Measurements from ENCODE around the gene IDH2.
A peak's percentile ranks its signal among the peaks of the same experiment; 100 is the strongest.
"Not testable (repeated sequence)": the region's sequence is repeated elsewhere in the genome, so short reads cannot be mapped to it uniquely, and the experiment has no call there.

The IDH2 gene

GRCh38 chr15:90114451-90114901 is 12.2 kb upstream of the IDH2 start:
- TF ChIP-seq ZNF624 (tag by site-specific recombination; IDR thresholded peaks at IDR 0.05), result no peak
- peak; percentile 35; the same call in 1 of the 2 replicates for TF ChIP-seq ZNF280D (tag by site-specific recombination; IDR thresholded peaks at IDR 0.05)
- TF ChIP-seq SETDB1 (IDR thresholded peaks at IDR 0.05; ENCODE audit: insufficient read length, low read length), result peak; percentile 91
- TF ChIP-seq ZNF140 (tag by site-specific recombination; IDR thresholded peaks at IDR 0.05), result 0 out of 2 replicates have a peak, but pooled peaks have one; percentile 39
- TF ChIP-seq SP7 (tag by site-specific recombination; IDR thresholded peaks at IDR 0.05), result 0 out of 2 replicates have a peak, but pooled peaks have one; percentile 29
- TF ChIP-seq ZNF555 (tag by site-specific recombination; conservative IDR thresholded peaks at IDR 0.05), result no peak
- TF ChIP-seq ZNF248 (tag by site-specific recombination; IDR thresholded peaks at IDR 0.05), result no peak
- no peak for TF ChIP-seq BCL11A (tag by site-specific recombination; IDR thresholded peaks at IDR 0.05; ENCODE audit: low read depth)
- TF ChIP-seq GLI4 (tag by site-specific recombination; IDR thresholded peaks at IDR 0.05), result no peak
- TF ChIP-seq ZNF571 (tag by site-specific recombination; IDR thresholded peaks at IDR 0.05), result no peak
- Histone ChIP-seq H3K36me3 (ENCODE audit: control insufficient read depth in 2 of 2, insufficient read depth in 1 of 2, low read length in 2 of 2) (no peaks in the 10 kb centered on the region), H3K27ac (ENCODE audit: extremely low read depth, low read depth, low read length) (no peak overlapping the region), H3K4me3 (ENCODE audit: low read depth, low read length) (no peak overlapping the region), H3K9me3 (ENCODE audit: control insufficient read depth, insufficient read depth, low read depth, low read length) (no peaks in the 10 kb centered on the region), H3K4me1 (ENCODE audit: control insufficient read depth, insufficient read depth, low read length) (no peaks in the 10 kb centered on the region)
- ChIA-PET POLR2A (no interaction called here), CTCF (interaction anchor here (0.7 to 0.9 kb wide), 3 partner anchors 11 to 163 kb away, joined by 3 read pairs; no protein-coding TSS in a partner anchor)

DNA sequence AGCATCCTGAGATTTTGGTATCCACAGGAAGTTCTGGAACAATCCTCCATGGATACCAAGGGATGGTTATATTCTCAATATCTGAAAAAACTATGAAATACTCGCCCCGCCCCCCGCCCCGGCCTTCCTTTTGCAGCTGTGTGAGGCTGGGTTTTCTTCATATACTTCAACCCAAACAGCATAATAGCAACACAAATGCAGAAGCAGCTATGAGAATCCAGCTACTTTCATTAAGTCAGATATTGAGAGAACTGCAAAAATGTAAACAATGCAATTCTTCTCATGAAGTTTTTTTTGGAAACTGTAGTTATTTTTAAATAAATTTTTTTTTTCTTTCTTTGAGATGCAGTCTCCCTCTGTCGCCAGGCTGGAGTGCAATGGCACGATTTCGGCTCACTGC is 10.9 kb upstream of the IDH2 start:
- ChIA-PET POLR2A (no interaction called here), CTCF (interaction anchor here (0.7 kb wide), 1 partner anchor 128 kb away, joined by 3 read pairs; no protein-coding TSS in a partner anchor)
- Histone ChIP-seq H3K27ac (ENCODE audit: extremely low read depth, low read depth, low read length) (no peak overlapping the region), H3K4me1 (ENCODE audit: control insufficient read depth, insufficient read depth, low read length) (no peaks in the 10 kb centered on the region), H3K9me3 (ENCODE audit: control insufficient read depth, insufficient read depth, low read depth, low read length) (no peaks in the 10 kb centered on the region), H3K36me3 (ENCODE audit: control insufficient read depth in 2 of 2, insufficient read depth in 1 of 2, low read length in 2 of 2) (no peaks in the 10 kb centered on the region), H3K4me3 (ENCODE audit: low read depth, low read length) (no peak overlapping the region)
- TF ChIP-seq, protein P1, sequence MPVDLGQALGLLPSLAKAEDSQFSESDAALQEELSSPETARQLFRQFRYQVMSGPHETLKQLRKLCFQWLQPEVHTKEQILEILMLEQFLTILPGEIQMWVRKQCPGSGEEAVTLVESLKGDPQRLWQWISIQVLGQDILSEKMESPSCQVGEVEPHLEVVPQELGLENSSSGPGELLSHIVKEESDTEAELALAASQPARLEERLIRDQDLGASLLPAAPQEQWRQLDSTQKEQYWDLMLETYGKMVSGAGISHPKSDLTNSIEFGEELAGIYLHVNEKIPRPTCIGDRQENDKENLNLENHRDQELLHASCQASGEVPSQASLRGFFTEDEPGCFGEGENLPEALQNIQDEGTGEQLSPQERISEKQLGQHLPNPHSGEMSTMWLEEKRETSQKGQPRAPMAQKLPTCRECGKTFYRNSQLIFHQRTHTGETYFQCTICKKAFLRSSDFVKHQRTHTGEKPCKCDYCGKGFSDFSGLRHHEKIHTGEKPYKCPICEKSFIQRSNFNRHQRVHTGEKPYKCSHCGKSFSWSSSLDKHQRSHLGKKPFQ (tag by site-specific recombination; IDR thresholded peaks at IDR 0.05), result no peak
- TF ChIP-seq ZBTB7A (tag by site-specific recombination; IDR thresholded peaks at IDR 0.05; ENCODE audit: low read depth), result no peak
- TF ChIP-seq ZNF138 (tag by site-specific recombination; IDR thresholded peaks at IDR 0.05; ENCODE audit: borderline replicate concordance), result no peak
- TF ChIP-seq ZNF155 (tag by site-specific recombination; IDR thresholded peaks at IDR 0.05), result no peak
- no peak for TF ChIP-seq ZNF266 (tag by site-specific recombination; IDR thresholded peaks at IDR 0.05; ENCODE audit: low read depth)

DNA sequence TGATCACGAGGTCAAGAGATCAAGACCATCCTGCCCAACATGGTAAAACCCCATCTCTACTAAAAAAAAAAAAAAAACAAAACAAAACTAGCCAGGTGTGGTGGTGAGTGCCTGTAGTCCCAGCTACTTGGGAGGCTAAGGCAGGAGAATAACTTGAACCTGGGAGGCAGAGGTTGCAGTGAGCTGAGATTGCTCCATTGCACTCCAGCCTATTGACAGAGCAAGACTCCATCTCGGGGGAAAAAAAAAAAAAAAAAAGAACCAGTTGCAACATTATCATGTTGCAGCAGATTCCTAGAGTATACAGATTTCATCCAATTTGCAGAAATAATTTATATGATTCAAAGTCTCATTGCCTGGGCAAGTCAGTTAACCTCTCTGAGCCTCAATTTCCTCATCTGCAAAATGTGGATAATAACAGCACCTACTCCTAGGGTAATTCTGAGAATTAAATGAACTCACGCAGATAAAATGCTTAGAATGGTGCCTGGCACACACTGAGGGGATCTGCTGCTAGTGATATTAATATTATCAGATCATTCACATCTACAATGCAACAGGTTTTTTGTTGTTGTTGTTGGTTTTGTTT is 7.0 kb upstream of the IDH2 start:
- H3K36me3 ChIP-seq (ENCODE audit: control insufficient read depth in 2 of 2, insufficient read depth in 1 of 2, low read length in 2 of 2); H3K27ac ChIP-seq (ENCODE audit: extremely low read depth, low read depth, low read length); H3K9me3 ChIP-seq (ENCODE audit: control insufficient read depth, insufficient read depth, low read depth, low read length); CTCF ChIA-PET; H3K4me1 ChIP-seq (ENCODE audit: control insufficient read depth, insufficient read depth, low read length); H3K4me3 ChIP-seq (ENCODE audit: low read depth, low read length): not testable (repeated sequence)
- POLR2A ChIA-PET, result interaction anchor here (0.7 kb wide), 1 partner anchor 75 kb away, joined by 3 read pairs; no protein-coding TSS in a partner anchor

- H3K4me1 ChIP-seq (ENCODE audit: control insufficient read depth, insufficient read depth, low read length); H3K4me3 ChIP-seq (ENCODE audit: low read depth, low read length); H3K36me3 ChIP-seq (ENCODE audit: control insufficient read depth in 2 of 2, insufficient read depth in 1 of 2, low read length in 2 of 2); CTCF ChIA-PET; H3K9me3 ChIP-seq (ENCODE audit: control insufficient read depth, insufficient read depth, low read depth, low read length); H3K27ac ChIP-seq (ENCODE audit: extremely low read depth, low read depth, low read length): not testable (repeated sequence)
- POLR2A ChIA-PET, result interaction anchor here (1.8 kb wide), 1 partner anchor 104 kb away, joined by 5 read pairs; no protein-coding TSS in a partner anchor
Observed at GRCh38 chr15:90108038-90108437, 5.8 kb upstream of the IDH2 start.
